Forelimb muscle (tissue), 1 donor: ENCODE data around the gene NSRP1. TPM values are rescaled to one million over a fixed set of nuclear protein-coding genes. Genes with fewer than 3 reads are reported as not detected.
"Not testable (repeated sequence)": the region's sequence is repeated elsewhere in the genome, so short reads cannot be mapped to it uniquely, and the experiment has no call there.

Experiments used
- DNase-seq: peaks from one replicate; pipeline ENCODE4 v3.0.0-alpha.2; 2013; ENCODE audit warnings: low read depth
- polyA plus RNA-seq: library from polyadenylated mRNA; unstranded; fragments of 120-200 nt; gene quantifications from one replicate; pipeline ENCODE4 v1.2.1, GENCODE V29; 2013; ENCODE audit not compliant: insufficient read length

NSRP1 gene, protein sequence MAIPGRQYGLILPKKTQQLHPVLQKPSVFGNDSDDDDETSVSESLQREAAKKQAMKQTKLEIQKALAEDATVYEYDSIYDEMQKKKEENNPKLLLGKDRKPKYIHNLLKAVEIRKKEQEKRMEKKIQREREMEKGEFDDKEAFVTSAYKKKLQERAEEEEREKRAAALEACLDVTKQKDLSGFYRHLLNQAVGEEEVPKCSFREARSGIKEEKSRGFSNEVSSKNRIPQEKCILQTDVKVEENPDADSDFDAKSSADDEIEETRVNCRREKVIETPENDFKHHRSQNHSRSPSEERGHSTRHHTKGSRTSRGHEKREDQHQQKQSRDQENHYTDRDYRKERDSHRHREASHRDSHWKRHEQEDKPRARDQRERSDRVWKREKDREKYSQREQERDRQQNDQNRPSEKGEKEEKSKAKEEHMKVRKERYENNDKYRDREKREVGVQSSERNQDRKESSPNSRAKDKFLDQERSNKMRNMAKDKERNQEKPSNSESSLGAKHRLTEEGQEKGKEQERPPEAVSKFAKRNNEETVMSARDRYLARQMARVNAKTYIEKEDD
- polyA plus RNA-seq, result 29.8 TPM

- peak; percentile 90 for DNase-seq
These were observed at the start of gene NSRP1 for GRCh38 chr17:30116661-30117551. TSS of gene NSRP1 (plus strand) at chr17:30116816. CDS start at chr17:30116844, 28 bp downstream.

GRCh38 chr17:30068465-30068864, 48.2 kb upstream of the NSRP1 start:
- DNase-seq, result no peak

GRCh38 chr17:30074254-30074653, 42.4 kb upstream of the NSRP1 start:
- DNase-seq, result no peak

DNA sequence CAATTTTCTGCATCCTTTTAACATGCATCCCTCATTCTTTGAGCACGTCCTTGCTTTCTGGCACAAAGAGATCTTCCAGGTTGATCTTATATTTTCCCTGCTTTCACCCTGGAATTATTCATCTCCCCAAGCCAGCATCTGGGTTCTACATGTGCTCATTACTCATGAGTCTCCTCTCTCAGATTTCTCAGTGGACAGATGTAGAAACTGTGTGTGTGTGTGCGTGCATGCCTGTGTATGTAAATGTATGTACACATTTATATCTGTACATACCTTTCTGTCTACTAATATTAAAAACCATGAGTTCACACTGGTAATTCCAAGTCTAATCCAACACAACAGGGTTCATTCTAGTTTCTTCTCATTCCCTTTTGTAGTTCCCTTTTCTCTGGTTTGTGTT, 41.9 kb upstream of the NSRP1 start:
- no peak for DNase-seq

- no peak for DNase-seq
These were observed 33.8 kb upstream of the NSRP1 start for GRCh38 chr17:30082773-30083172.

- no peak for DNase-seq
These were observed 31.8 kb upstream of the NSRP1 start for GRCh38 chr17:30084788-30085187.

GRCh38 chr17:30086896-30087295, 29.7 kb upstream of the NSRP1 start:
- no peak for DNase-seq

DNA sequence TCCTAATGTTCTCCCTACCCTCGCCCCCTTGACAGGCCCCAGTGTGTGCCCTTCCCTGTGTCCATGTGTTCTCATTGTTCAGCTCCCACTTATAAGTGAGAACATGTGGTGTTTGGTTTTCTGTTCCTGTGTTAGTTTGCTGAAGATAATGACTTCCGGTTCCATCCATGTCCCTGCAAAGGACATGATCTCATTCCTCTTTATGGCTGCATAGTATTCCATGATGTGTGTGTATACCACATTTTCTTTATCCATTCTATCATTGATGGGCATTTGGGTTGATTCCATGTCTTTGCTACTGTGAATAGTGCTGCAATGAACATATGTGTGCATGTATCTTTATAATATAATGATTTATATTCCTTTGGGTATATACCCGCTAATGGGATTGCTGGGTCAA, 29.2 kb upstream of the NSRP1 start:
- not testable (repeated sequence) for DNase-seq

DNA sequence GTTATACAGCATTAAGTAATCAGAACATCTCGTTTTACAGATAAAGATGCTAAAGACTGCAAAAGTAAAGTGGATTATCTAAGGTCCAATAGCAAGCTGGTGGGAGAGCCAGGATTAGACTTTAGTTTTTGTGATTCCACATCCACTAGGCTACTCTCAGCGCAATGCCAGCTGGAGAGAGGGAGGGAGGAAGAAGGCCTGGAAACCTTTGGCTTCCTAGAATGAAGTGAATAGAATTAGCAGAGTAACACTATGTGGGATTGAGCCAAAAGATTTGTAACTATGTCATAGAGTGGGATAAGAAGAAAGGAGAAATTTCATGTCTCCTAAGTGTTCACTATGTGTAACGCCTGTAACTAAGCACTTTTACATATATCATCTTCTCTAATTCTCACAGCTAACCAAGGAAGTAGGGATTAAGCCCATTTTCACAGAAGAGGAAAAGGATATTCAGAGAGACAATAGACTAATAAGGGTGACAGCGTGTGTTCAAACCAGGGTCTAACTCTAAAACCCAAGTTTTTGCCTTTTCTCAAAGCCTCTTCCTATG, 25.4 kb upstream of the NSRP1 start:
- DNase-seq, result no peak

DNA sequence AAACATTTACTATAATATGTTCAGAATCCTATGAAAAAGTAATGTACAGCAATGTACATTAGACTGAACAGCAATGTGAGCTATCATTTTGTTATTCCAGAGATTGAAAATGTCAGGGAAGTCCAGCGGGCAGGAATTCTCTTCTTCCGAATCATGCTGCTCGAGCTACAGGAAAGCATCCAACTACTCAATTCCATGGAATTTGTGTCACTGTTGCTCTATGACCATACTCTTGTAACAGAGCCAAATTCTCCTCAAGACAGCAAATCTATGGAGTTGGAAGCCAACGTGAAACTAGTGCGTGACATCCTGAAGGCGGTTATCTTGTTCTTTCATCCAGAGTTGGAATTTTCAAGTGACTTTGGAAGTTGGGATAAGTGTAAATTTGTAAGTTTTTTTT, 24.8 kb upstream of the NSRP1 start:
- DNase-seq, result peak; percentile 26

DNA sequence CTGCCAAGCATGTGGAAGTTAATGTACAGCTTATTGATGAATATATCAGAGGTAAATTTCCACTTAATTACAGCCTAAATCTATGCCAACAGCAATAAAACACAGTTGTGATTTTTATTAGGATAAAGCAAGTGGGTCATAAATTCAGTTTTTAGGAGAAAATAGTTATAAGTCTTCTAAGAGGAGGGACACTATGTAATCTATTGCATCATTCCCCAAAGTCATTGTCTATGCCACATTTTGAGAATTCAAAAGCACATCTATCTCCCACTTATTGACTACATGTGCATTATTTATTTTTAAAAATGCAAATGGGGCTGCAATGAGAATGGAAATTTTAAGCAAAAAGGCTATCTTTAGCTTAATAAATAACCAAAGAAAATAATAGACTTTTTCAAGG, 23.7 kb upstream of the NSRP1 start:
- DNase-seq, result no peak

- peak; percentile 41 for DNase-seq
These were observed 23.0 kb upstream of the NSRP1 start for GRCh38 chr17:30093463-30094147.

- DNase-seq, result no peak
These were observed 20.9 kb upstream of the NSRP1 start for GRCh38 chr17:30095507-30096244.

GRCh38 chr17:30101686-30102390, 14.8 kb upstream of the NSRP1 start:
- no peak for DNase-seq

- DNase-seq, result no peak
These were observed 12.7 kb upstream of the NSRP1 start for GRCh38 chr17:30103921-30104320.

DNA sequence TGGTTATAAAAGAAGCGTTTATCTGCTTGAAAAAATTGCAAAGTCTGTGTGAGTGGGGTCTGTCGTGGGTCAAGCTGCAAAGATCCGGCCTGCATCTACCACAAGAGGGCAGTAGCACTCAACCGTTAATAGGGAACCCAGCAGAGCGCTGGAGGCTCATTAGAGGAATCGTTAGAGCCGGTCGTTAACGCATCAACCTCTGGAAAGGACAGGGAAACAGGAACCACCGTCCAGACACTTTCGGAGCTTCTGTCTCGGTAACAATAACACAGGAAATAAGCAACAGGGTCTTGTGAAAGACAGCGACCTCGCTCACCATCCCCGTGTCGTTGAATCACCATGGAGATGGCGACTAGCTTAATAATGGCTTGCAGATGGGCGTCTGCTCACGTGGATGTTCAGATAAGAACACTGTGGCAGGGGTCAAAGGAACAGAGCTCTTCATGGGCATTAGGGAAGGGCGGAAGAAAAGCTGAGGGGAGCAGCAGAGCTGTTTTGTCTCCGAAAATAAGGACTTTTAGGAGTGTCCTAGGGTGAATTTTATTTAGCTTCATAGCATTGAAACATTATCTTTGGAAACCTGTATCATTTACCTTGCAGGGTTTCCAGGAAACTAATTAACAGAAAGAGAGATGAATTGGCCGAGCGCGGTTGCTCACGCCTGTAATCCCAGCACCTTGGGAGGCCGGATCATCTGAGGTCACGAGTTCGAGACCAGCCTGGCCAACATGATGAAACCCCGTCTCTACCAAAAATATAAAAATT, 11.9 kb upstream of the NSRP1 start:
- DNase-seq, result peak; percentile 73

DNA sequence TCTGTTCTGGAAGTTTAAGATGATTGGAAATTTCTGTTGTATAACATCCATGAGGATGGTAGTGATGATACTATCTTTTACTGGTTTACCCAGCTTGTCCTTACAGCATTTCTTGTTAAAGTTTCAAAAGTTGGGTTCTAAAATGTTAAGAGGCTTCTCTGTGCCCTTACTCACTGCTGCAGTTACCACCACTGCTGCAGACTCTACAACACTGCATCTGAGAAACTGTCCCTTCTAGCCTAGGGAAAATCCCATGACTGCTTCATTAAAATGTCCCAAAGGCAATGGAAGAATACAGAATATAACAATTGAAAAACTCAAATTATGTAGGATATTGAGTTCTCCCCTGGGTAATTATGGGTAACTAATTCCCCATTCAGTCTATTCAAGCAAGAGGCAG, 3.8 kb upstream of the NSRP1 start:
- no peak for DNase-seq

DNA sequence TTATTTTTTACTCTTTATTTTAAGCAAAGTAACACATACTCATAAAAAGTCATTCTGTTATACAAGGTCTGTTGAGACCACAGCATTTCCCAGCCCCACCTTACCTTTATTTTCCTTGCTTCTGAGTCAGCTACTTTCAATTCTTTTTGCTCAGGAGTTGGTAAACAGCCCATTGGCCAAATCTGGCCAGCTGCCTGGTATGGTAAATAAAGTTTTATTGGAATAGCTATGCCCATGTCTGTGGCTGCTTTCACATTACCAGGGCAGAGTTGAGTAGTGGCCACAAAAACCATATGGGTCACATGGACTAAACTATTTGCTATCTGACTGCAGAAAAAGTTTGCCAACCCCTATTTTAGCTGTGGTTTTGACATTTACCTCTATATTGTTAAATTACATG, 3.4 kb upstream of the NSRP1 start:
- no peak for DNase-seq

GRCh38 chr17:30116345-30116660, 313 bp upstream of the NSRP1 start:
- no peak for DNase-seq

DNA sequence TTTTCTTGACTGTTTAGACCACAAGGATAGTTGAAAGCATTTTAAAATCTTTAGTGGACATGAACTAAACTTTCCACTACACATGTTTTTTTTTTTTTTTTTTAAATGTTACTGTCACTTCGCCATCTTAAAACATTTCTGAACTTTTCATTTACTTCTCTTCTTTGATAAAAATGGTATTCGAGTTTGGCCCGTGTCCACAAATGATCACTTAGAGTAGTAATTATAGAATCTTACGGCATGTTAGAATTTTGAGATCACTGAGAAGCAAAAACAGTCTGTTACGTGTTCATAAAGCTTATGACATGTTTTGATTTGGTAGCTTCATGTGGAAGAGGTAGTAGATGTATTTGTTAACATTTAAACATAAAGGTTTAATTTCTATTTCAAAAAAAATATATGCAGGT, 1.1 kb downstream of the NSRP1 start:
- DNase-seq, result no peak
